ENCODE measurements around the gene KLRF2.

DNA sequence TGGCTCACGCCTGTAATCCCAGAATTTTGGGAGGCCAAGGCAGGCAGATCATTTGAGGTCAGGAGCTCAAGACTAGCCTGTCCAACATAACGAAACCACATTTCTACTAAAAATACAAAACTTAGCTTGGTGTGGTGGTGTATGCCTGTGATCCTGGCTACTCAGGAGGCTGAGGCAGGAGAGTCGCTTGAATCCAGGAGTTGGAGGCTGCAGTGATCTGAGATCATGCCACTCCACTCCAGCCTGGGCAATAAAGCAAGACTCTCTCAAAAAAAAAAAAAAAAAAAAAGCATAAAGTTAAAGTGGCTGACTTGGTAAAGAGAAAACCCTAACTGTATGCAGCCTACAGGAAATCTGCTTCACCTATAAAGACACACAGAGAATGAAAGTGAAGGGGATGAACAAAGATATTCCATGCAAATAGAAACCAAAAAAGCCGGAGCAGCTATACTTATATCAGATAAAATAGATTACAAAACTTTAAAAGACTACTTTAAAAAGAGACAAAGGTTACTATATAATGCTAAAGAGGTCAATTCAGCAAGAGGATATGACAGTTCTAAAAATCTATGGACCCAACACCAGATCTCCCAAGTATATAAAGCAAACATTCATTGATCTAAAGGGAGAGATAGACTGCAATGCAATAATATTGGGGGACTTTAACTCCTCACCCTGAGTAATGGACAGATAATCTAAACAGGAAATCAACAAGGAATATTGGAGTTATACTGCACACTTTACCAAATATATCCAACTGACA lies 16.2 kb upstream of the KLRF2 start:
- TF ChIP-seq CTCF (IDR thresholded peaks at IDR 0.05; ENCODE audit: low read depth, low read length, poor library complexity, severe bottlenecking) (no peak), EZH2phosphoT487 (IDR thresholded peaks at IDR 0.05; ENCODE audit: borderline replicate concordance, low read length) (no peak)
